Measurements from ENCODE around the gene HYI.

Gene HYI

DNA sequence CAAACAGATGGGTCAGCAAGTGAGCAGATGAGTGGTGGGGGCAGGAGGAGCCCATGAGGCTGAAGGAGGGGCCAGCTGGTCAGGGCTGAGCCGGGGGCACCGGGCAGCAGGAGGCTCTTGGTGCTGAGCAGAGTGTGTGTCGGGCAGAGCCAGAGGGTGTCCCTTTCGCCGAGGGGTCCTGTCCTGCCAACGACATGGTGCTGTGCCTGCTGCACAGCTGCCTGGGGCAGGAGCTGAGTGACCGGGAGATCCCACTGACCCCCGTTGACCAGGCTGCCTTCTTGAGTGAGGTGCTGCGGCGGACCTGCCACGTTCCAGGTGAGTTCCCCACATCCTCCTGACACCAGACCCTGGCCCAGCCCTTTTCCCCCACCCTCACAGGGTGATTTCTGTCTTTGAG, 27.5 kb downstream of the HYI start:
- no peak for FAIRE-seq
- no peak for TF ChIP-seq CTCF (IDR thresholded peaks at IDR 0.05; ENCODE audit: insufficient read depth, missing control alignments)
- DNase-seq (ENCODE audit: insufficient read length, low spot score) = no peak

DNA sequence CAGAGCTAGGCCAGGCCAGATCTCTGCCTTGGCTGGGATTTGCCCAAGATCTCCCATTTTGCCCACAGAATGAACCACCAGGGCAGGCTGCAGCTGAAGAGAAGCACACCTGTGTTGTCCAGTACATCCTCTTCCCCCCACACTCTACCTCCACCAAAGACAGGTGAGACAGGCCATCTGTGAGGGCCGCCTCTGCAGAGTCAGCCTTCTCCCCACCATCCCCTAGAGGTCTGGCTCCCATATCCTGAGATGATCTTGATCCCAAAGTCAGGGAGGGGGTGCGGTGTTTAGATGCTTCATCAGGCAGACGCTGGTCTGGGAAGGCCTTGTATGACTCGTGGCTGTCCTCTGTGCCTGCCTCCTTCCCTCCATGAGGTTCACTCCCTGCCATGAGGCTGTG, 28.7 kb downstream of the HYI start:
- no peak for DNase-seq (ENCODE audit: insufficient read length, low spot score)
- FAIRE-seq = no peak
- no peak for TF ChIP-seq CTCF (IDR thresholded peaks at IDR 0.05; ENCODE audit: insufficient read depth, missing control alignments)

DNA sequence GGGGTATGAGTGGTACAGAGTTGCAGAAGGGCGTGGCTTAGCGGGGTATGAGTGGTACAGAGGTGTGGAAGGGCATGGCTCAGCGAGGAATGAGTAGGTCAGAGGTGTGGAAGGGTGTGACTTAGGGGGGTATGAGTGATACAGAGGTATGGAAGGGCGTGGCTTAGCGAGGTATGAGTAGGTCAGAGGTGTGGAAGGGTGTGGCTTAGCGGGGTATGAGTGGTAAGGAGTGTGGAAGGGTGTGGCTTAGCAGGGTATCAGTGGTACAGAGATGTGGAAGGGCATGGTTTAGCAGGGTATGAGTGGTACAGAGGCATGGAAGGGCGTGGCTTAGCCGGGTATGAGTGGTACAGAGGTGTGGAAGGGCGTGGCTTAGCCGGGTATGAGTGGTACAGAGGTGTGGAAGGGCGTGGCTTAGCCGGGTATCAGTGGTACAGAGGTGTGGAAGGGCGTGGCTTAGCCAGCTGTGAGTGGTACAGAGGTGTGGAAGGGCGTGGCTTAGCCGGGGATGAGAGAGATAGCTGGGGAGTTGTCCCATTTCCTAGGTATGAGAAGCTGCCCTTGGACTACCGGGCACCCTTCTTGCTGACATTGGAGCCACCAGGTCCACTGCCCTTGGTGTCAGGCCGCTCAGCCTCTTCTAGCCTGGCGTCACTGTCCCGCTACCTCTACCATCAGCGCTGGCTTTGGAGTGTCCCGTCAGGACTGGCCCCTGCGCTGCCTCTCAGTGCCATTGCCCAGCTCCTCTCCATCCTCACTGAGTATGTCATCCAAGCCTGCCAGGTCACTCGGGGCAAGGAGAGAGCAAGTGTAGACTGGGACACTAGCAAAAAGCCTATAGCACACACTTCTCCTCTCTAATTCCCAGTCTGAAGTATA, 29.8 kb downstream of the HYI start:
- DNase-seq (ENCODE audit: insufficient read length, low spot score) (no peak), FAIRE-seq (no peak)
- no peak for TF ChIP-seq CTCF (IDR thresholded peaks at IDR 0.05; ENCODE audit: insufficient read depth, missing control alignments)

- FAIRE-seq = no peak
- no peak for DNase-seq (ENCODE audit: insufficient read length, low spot score)
- no peak for TF ChIP-seq CTCF (IDR thresholded peaks at IDR 0.05; ENCODE audit: insufficient read depth, missing control alignments)
Measured at GRCh38 chr1:43422995-43423671, 30.6 kb downstream of the HYI start.

DNA sequence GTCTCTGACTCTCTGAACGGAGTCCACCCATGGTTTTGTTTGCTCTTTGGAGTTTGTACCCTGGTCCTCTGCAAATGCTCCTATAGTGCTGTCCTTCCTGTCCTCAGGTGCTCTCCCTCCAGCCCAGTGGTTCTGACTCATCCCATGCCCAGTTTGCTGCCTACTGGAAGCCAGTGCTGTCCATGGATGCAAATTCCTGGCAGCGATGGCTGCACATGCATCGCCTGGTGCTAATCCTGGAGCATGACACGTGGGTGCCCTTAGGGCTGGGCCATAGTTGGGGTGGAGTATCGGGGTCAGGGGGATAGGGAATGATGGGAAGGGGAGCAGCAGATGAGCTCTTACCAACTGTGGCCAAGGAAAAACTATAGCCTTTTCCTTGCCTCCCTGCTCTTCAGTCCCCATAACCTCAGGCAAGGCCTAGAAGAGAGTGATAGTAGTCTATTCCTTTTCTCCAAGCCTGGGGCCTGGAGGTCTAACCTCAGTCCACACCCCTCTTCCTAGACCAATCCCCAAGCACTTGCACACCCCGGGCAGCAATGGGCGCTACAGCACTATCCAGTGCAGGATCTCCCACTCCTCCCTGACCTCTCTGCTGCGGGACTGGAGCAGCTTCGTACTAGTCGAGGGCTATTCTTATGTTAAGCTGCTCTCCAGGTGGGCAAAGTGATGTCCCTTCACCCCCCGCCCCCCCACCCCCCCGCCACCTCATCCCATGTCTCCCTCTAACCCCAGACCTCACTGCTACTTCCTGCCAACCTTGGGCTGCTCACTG, 31.6 kb downstream of the HYI start:
- no peak for DNase-seq (ENCODE audit: insufficient read length, low spot score)
- TF ChIP-seq CTCF (IDR thresholded peaks at IDR 0.05; ENCODE audit: insufficient read depth, missing control alignments) = no peak
- no peak for FAIRE-seq

GRCh38 chr1:43421396-43421795, 32.3 kb downstream of the HYI start:
- TF ChIP-seq CTCF (IDR thresholded peaks at IDR 0.05; ENCODE audit: insufficient read depth, missing control alignments) = no peak
- FAIRE-seq (no peak), DNase-seq (ENCODE audit: insufficient read length, low spot score) (no peak)
